OCI-LY3 (cell line): ENCODE data around the gene USP35.

Experiments
- EZH2phosphoT487 ChIP-seq: fragments of 200-600 bp; shearing (Covaris generic); IDR thresholded peaks from 2 replicates; pipeline ENCODE4 v1.6.1; 2018; ENCODE audit warnings: antibody characterized with exemption, mixed run types, low read depth
- TF ChIP-seq, protein P1 (sequence below): fragments of 200-600, 300-600 bp; sonication (generic); IDR thresholded peaks from 2 replicates; pipeline ENCODE4 v1.5.1; 2014; ENCODE audit warnings: antibody characterized with exemption, low read length, low read depth

- TF ChIP-seq, protein P1, sequence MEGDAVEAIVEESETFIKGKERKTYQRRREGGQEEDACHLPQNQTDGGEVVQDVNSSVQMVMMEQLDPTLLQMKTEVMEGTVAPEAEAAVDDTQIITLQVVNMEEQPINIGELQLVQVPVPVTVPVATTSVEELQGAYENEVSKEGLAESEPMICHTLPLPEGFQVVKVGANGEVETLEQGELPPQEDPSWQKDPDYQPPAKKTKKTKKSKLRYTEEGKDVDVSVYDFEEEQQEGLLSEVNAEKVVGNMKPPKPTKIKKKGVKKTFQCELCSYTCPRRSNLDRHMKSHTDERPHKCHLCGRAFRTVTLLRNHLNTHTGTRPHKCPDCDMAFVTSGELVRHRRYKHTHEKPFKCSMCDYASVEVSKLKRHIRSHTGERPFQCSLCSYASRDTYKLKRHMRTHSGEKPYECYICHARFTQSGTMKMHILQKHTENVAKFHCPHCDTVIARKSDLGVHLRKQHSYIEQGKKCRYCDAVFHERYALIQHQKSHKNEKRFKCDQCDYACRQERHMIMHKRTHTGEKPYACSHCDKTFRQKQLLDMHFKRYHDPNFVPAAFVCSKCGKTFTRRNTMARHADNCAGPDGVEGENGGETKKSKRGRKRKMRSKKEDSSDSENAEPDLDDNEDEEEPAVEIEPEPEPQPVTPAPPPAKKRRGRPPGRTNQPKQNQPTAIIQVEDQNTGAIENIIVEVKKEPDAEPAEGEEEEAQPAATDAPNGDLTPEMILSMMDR = no peak
- TF ChIP-seq EZH2phosphoT487 = no peak
These were observed 30.9 kb downstream of the USP35 start for GRCh38 chr11:78219493-78220217.
